Measurements from ENCODE around the gene GSTT2.
"Not testable (repeated sequence)": the region's sequence is repeated elsewhere in the genome, so short reads cannot be mapped to it uniquely, and the experiment has no call there.

- TF ChIP-seq POLR2AphosphoS5, POLR2A (IDR thresholded peaks at IDR 0.05): not testable (repeated sequence)
Measured at GRCh38 chr22:23955886-23956285, 24.0 kb upstream of the GSTT2 start.

Data from gastroesophageal sphincter (tissue), 2 donors.